Keratinocyte (primary cell): ENCODE measurements around the gene NHERF2.

Experiments used
- CTCF ChIP-seq, 3 experiments: IDR thresholded peaks in 1 of 3; conservative IDR thresholded peaks in 1 of 3; optimal IDR thresholded peaks in 1 of 3; 2 replicates in 2 of 3; 3 replicates in 1 of 3; pipeline versions ENCODE3 to v1.5.1; 2011; ENCODE audit warnings: low read length in 3 of 3, mild to moderate bottlenecking in 3 of 3, moderate library complexity in 2 of 3, control low read depth in 1 of 3, inconsistent platforms in 1 of 3; ENCODE audit not compliant: insufficient read depth in 2 of 3; ENCODE audit errors: extremely low read depth in 1 of 3
- EZH2 ChIP-seq: IDR thresholded peaks from one replicate; pipeline ENCODE4 v1.6.1; 2012; ENCODE audit warnings: inconsistent platforms, mild to moderate bottlenecking, low read length, moderate library complexity

- TF ChIP-seq CTCF (optimal IDR thresholded peaks at IDR 0.05 in 1 of 3, IDR thresholded peaks at IDR 0.05 in 1 of 3, conservative IDR thresholded peaks at IDR 0.05 in 1 of 3; ENCODE audit: extremely low read depth in 1 of 3, insufficient read depth in 2 of 3, low read length in 3 of 3) (no peak), EZH2 (no peak)
Measured at GRCh38 chr16:2015947-2016208, 10.8 kb upstream of the NHERF2 start.
